ENCODE results near the gene CARMIL3.

The CARMIL3 gene

GRCh38 chr14:24116128-24116814 lies 64.5 kb downstream of the CARMIL3 start:
- no peak for DNase-seq

- no peak for DNase-seq
Measured at GRCh38 chr14:24117179-24117578, 65.4 kb downstream of the CARMIL3 start.

All from suppressor macrophage (primary cell).